SU-DHL-6 (cell line): ENCODE data around the gene ATP6V0A1.

ENCODE experiments used
- CTCF ChIP-seq: fragments of 200-600 bp; sonication (generic); IDR thresholded peaks from one replicate; pipeline ENCODE4 v1.5.1; 2017; ENCODE audit warnings: antibody characterized with exemption, mild to moderate bottlenecking, low read length, moderate library complexity; ENCODE audit not compliant: insufficient read depth, poor library complexity, severe bottlenecking
- EZH2phosphoT487 ChIP-seq: fragments of 200-600 bp; sonication (generic), shearing (Covaris generic); conservative IDR thresholded peaks from 2 replicates; pipeline ENCODE4 v1.6.1; 2018; ENCODE audit warnings: mild to moderate bottlenecking, antibody characterized with exemption, low read length, moderate library complexity, mixed read lengths

- TF ChIP-seq CTCF = no peak
- TF ChIP-seq EZH2phosphoT487 = no peak
These were observed 27.0 kb downstream of the ATP6V0A1 start for GRCh38 chr17:42485680-42486079.
